CD8-positive, alpha-beta memory T cell (primary cell): Measurements from ENCODE around the gene PRKCZ. TPM values are rescaled to one million over a fixed set of nuclear protein-coding genes. Genes with fewer than 3 reads are reported as not detected.
"Not testable (repeated sequence)": the region's sequence is repeated elsewhere in the genome, so short reads cannot be mapped to it uniquely, and the experiment has no call there.

Experiments used
- CTCF ChIA-PET: fragments of 350-600 bp; sonication (Branson Sonifier 250); formaldehyde crosslinking; loops from one replicate; lab custom pipeline; 2021; ENCODE audit warnings: antibody characterized with exemption; lab: Charles Lee
- POLR2A ChIA-PET: fragments of 350-600 bp; sonication (Branson Sonifier 250); formaldehyde crosslinking; loops from one replicate; lab custom pipeline; 2021; ENCODE audit warnings: antibody characterized with exemption; lab: Charles Lee
- DNase-seq, 5 donors: peaks; one replicate each; pipeline versions ENCODE4 v3.0.0 to v3.0.0-alpha.2; 2020 to 2022; ENCODE audit warnings: mixed read lengths in 1 of 5
- H3K27ac ChIP-seq: one replicate; pipeline ENCODE4 v1.7.0; 2013; ENCODE audit warnings: low read depth, mild to moderate bottlenecking, low read length, moderate library complexity
- H3K27me3 ChIP-seq: 2 replicates; pipeline ENCODE4 v1.7.0; 2013; ENCODE audit warnings: low read length, mild to moderate bottlenecking; ENCODE audit not compliant: insufficient read depth, poor library complexity, severe bottlenecking
- H3K36me3 ChIP-seq: 2 replicates; pipeline ENCODE4 v1.7.0; 2013; ENCODE audit warnings: mild to moderate bottlenecking, low read length, moderate library complexity; ENCODE audit not compliant: insufficient read depth
- H3K4me1 ChIP-seq: 2 replicates; pipeline ENCODE4 v1.7.0; 2013; ENCODE audit warnings: mild to moderate bottlenecking, low read length, moderate library complexity; ENCODE audit not compliant: insufficient read depth
- H3K4me3 ChIP-seq: 2 replicates; pipeline ENCODE4 v1.7.0; 2013; ENCODE audit warnings: mild to moderate bottlenecking, low read length
- H3K9me3 ChIP-seq: 2 replicates; pipeline ENCODE4 v1.7.0; 2013; ENCODE audit warnings: mild to moderate bottlenecking, low read length
- H3K27ac Mint-ChIP-seq, 8 donors: one replicate each; pipeline ENCODE4 v1.8.0; 2020 to 2021; ENCODE audit warnings: mixed read lengths in 8 of 8, mild to moderate bottlenecking in 6 of 8, inconsistent platforms in 3 of 8, moderate library complexity in 3 of 8
- H3K27me3 Mint-ChIP-seq, 2 donors: one replicate each; pipeline ENCODE4 v1.8.0; 2020 to 2021; ENCODE audit warnings: mixed read lengths in 2 of 2, mild to moderate bottlenecking in 1 of 2, moderate library complexity in 1 of 2
- H3K36me3 Mint-ChIP-seq, 3 donors: one replicate each; pipeline ENCODE4 v1.8.0; 2020 to 2021; ENCODE audit warnings: mixed read lengths in 3 of 3, inconsistent platforms in 1 of 3, mild to moderate bottlenecking in 1 of 3
- H3K4me1 Mint-ChIP-seq, 3 donors: one replicate each; pipeline ENCODE4 v1.8.0; 2020 to 2021; ENCODE audit warnings: mixed read lengths in 3 of 3, inconsistent platforms in 1 of 3, mild to moderate bottlenecking in 1 of 3
- H3K4me3 Mint-ChIP-seq, 7 donors: one replicate each; pipeline ENCODE4 v1.8.0; 2020 to 2021; ENCODE audit warnings: mixed read lengths in 7 of 7, mild to moderate bottlenecking in 6 of 7, moderate library complexity in 4 of 7, inconsistent platforms in 2 of 7
- H3K9me3 Mint-ChIP-seq, 5 donors: one replicate each; pipeline ENCODE4 v1.8.0; 2020 to 2022; ENCODE audit warnings: mixed read lengths in 5 of 5, mild to moderate bottlenecking in 3 of 5, moderate library complexity in 2 of 5, inconsistent platforms in 1 of 5
- polyA plus RNA-seq: library from polyadenylated mRNA; unstranded; fragments of 300-500 nt; fragmentation: Illumina TruSeq; gene quantifications from one replicate; pipeline ENCODE4 v1.2.3, GENCODE V29; 2021
- total RNA-seq, 2 experiments: library from RNA; stranded (reverse); gene quantifications; one replicate each; pipeline ENCODE4 v1.2.3, GENCODE V29; 2021

The PRKCZ gene
- total and polyA plus RNA-seq, 3 experiments from 2014 or later, result 13.8 to 17.4 (median 15.4) TPM

DNA sequence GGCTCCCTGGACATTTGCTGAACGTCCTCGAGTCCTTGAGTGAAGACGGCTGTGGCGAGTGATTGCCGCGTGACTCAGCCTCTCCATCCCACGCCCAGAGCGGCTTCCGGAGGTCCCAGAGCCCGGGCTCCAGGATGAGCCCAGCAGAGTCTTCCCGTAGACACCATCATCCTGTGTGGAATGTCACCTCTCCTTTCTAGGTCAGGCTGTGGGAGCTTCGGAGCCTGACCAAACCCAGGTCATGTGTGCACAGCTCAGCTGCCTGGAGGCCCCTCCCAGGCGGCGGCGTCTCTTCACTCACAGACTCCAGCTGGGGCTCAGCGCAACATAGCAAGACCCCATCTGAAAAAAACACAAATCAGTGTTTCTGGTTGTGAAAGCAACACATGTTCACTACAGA is 38.2 kb downstream of the PRKCZ start:
- Histone ChIP-seq H3K9me3 (no peaks in the 10 kb centered on the region), H3K4me3 (no peak overlapping the region), H3K36me3 (no peaks in the 10 kb centered on the region), H3K27me3 (no peaks in the 10 kb centered on the region), H3K27ac (no peak overlapping the region), H3K4me1 (no peaks in the 10 kb centered on the region)
- ChIA-PET POLR2A (no interaction called here), CTCF (interaction anchor here (0.9 kb wide), 1 partner anchor 86 kb away, joined by 3 read pairs; no protein-coding TSS in a partner anchor)
- Mint-ChIP-seq H3K27me3 (peaks cover 0 to 1% of the 10 kb centered on the region in 2 donors), H3K27ac (no peak overlapping the region), H3K4me3 (no peak overlapping the region), H3K9me3 (no peaks in the 10 kb centered on the region), H3K4me1 (peaks cover 4 to 5% (median 4%) of the 10 kb centered on the region in 3 donors), H3K36me3 (peaks cover 0 to 20% (median 0%) of the 10 kb centered on the region in 3 donors)
- DNase-seq, result no peak

DNA sequence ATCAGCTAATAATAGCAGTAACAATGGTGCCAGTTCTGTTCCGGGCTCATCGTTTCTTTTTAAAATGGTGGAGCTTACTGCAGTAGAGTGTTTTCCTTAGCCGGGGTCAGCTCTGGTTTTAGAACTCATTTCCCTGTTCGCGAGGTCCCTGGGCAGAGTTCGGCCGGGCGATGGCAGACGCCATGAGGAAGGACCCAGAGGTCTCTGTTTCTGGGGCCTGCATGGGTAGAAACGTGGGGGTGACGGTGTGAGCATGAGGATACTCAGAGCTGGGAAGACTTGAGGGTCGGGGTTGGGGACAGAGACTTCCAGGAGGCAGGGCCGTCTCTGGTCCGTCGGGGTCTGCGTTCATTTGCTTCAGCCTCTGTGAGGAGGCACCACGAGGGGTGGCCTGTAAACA is 38.8 kb downstream of the PRKCZ start:
- H3K4me1 Mint-ChIP-seq, result peaks cover 4 to 5% (median 4%) of the 10 kb centered on the region in 3 donors
- CTCF ChIA-PET, result interaction anchor here (0.9 kb wide), 1 partner anchor 86 kb away, joined by 3 read pairs; no protein-coding TSS in a partner anchor
- no peak overlapping the region for H3K27ac Mint-ChIP-seq

GRCh38 chr1:2090216-2090890 is 40.1 kb downstream of the PRKCZ start:
- H3K4me1 Mint-ChIP-seq, result peaks cover 4 to 5% (median 4%) of the 10 kb centered on the region in 3 donors
- H3K36me3 Mint-ChIP-seq, result peaks cover 0 to 17% (median 0%) of the 10 kb centered on the region in 3 donors
- no peak for DNase-seq
- CTCF ChIA-PET, result interaction anchor here (1.4 kb wide), 1 partner anchor 84 kb away, joined by 5 read pairs; no protein-coding TSS in a partner anchor
- Histone ChIP-seq H3K9me3 (no peaks in the 10 kb centered on the region), H3K27ac (no peak overlapping the region), H3K4me1 (no peaks in the 10 kb centered on the region), H3K4me3 (no peak overlapping the region), H3K36me3 (no peaks in the 10 kb centered on the region), H3K27me3 (no peaks in the 10 kb centered on the region)
- peaks cover 0 to 1% of the 10 kb centered on the region in 2 donors for H3K27me3 Mint-ChIP-seq
- no peak overlapping the region for H3K27ac Mint-ChIP-seq
- H3K9me3 Mint-ChIP-seq, result no peaks in the 10 kb centered on the region
- H3K4me3 Mint-ChIP-seq, result no peak overlapping the region
- POLR2A ChIA-PET, result no interaction called here

More for the DNA sequence above, 38.8 kb downstream of the PRKCZ start:
- H3K4me3 ChIP-seq, result no peak overlapping the region
- no peaks in the 10 kb centered on the region for H3K36me3 ChIP-seq
- H3K4me3 Mint-ChIP-seq, result no peak overlapping the region
- no peaks in the 10 kb centered on the region for H3K9me3 Mint-ChIP-seq
- POLR2A ChIA-PET, result no interaction called here
- no peaks in the 10 kb centered on the region for H3K27me3 ChIP-seq
- H3K27me3 Mint-ChIP-seq, result peaks cover 0 to 1% of the 10 kb centered on the region in 2 donors
- H3K9me3 ChIP-seq, result no peaks in the 10 kb centered on the region
- H3K4me1 ChIP-seq, result no peaks in the 10 kb centered on the region
- H3K36me3 Mint-ChIP-seq, result peaks cover 0 to 17% (median 0%) of the 10 kb centered on the region in 3 donors
- no peak for DNase-seq
- H3K27ac ChIP-seq, result no peak overlapping the region

- H3K27ac ChIP-seq, result no peak overlapping the region
- Mint-ChIP-seq H3K36me3 (peaks cover 0 to 16% (median 0%) of the 10 kb centered on the region in 3 donors), H3K4me1 (peaks cover 4 to 5% (median 4%) of the 10 kb centered on the region in 3 donors), H3K27ac (peak overlapping the region in 2 of 8 donors; percentile 17 to 83), H3K27me3 (peaks cover 0 to 1% of the 10 kb centered on the region in 2 donors), H3K9me3 (no peaks in the 10 kb centered on the region), H3K4me3 (no peak overlapping the region)
- DNase-seq, result peak; percentile 9 to 59 (median 30)
- no peaks in the 10 kb centered on the region for H3K27me3 ChIP-seq
- no peaks in the 10 kb centered on the region for H3K36me3 ChIP-seq
- no peak overlapping the region for H3K4me3 ChIP-seq
- CTCF ChIA-PET, result interaction anchor here (0.7 to 1.5 kb wide), 3 partner anchors 48 to 290 kb away, joined by 3 to 6 read pairs (median 4); no protein-coding TSS in a partner anchor
- H3K9me3 ChIP-seq, result no peaks in the 10 kb centered on the region
- no peaks in the 10 kb centered on the region for H3K4me1 ChIP-seq
- POLR2A ChIA-PET, result no interaction called here
These were observed 41.7 kb downstream of the PRKCZ start for GRCh38 chr1:2091611-2092604.

- H3K9me3 ChIP-seq, result no peaks in the 10 kb centered on the region
- H3K4me1 Mint-ChIP-seq, result peaks cover 4 to 7% (median 5%) of the 10 kb centered on the region in 3 donors
- ChIA-PET CTCF (interaction anchor here (0.7 to 1.5 kb wide), 3 partner anchors 47 to 289 kb away, joined by 3 to 6 read pairs (median 4); no protein-coding TSS in a partner anchor), POLR2A (no interaction called here)
- H3K4me1 ChIP-seq, result no peaks in the 10 kb centered on the region
- H3K27me3 ChIP-seq, result no peaks in the 10 kb centered on the region
- H3K4me3 ChIP-seq, result no peak overlapping the region
- peaks cover 0 to 4% of the 10 kb centered on the region in 2 donors for H3K27me3 Mint-ChIP-seq
- H3K27ac ChIP-seq, result no peak overlapping the region
- DNase-seq, result no peak
- H3K36me3 Mint-ChIP-seq, result peaks cover 5 to 17% (median 5%) of the 10 kb centered on the region in 3 donors
- H3K4me3 Mint-ChIP-seq, result no peak overlapping the region
- no peak overlapping the region for H3K27ac Mint-ChIP-seq
- peaks cover 0 to 5% (median 3%) of the 10 kb centered on the region in 5 donors for H3K9me3 Mint-ChIP-seq
- H3K36me3 ChIP-seq, result no peaks in the 10 kb centered on the region
These were observed 42.8 kb downstream of the PRKCZ start for GRCh38 chr1:2093055-2093454.

DNA sequence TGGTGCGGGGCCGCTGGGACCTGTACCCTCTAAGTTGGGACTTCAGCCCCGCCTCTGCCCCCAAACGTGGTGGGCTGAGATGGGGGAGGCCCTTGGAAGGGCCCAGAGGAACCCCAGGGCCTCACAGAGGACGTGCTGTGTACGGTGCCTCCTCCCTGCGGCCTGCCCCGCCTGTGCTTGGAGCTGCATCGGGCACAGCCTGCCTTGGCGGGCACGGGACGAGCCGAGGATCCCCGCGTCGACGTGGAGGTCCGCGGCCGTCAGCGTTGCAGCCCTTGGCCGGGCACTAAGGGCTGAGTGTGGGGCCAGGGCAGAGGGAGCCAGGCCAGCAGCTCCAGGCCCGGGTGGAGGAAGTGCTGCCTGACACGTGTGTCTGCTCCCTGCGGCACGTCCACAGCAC is 43.4 kb downstream of the PRKCZ start:
- H3K4me3 ChIP-seq, result no peak overlapping the region
- Mint-ChIP-seq H3K27ac (no peak overlapping the region), H3K4me3 (no peak overlapping the region), H3K4me1 (peaks cover 4 to 7% (median 5%) of the 10 kb centered on the region in 3 donors), H3K36me3 (peaks cover 5 to 20% (median 9%) of the 10 kb centered on the region in 3 donors), H3K27me3 (peaks cover 0 to 4% of the 10 kb centered on the region in 2 donors), H3K9me3 (peaks cover 0 to 5% (median 3%) of the 10 kb centered on the region in 5 donors)
- no peaks in the 10 kb centered on the region for H3K36me3 ChIP-seq
- ChIA-PET CTCF (no interaction called here), POLR2A (no interaction called here)
- no peaks in the 10 kb centered on the region for H3K9me3 ChIP-seq
- no peak overlapping the region for H3K27ac ChIP-seq
- H3K27me3 ChIP-seq, result no peaks in the 10 kb centered on the region
- DNase-seq, result no peak
- H3K4me1 ChIP-seq, result no peaks in the 10 kb centered on the region

GRCh38 chr1:2094269-2095158 is 44.3 kb downstream of the PRKCZ start:
- DNase-seq, H3K4me1 ChIP-seq, CTCF ChIA-PET, H3K27me3 Mint-ChIP-seq, H3K4me1 Mint-ChIP-seq, H3K27ac Mint-ChIP-seq, H3K4me3 Mint-ChIP-seq, POLR2A ChIA-PET, H3K9me3 ChIP-seq, H3K27me3 ChIP-seq, H3K4me3 ChIP-seq, H3K36me3 ChIP-seq, H3K27ac ChIP-seq, H3K9me3 Mint-ChIP-seq: not testable (repeated sequence)
- H3K36me3 Mint-ChIP-seq, result peaks cover 8 to 17% (median 9%) of the 10 kb centered on the region in 3 donors
